GM18505 (cell line): ENCODE data around the gene CIB2.

Experiments used
- ATAC-seq: cut with Tn5 transposase; IDR thresholded peaks from one replicate; pipeline ENCODE4 v1.9.1; 2021; ENCODE audit not compliant: unreplicated experiment
- POLR2A ChIP-seq: IDR thresholded peaks from 4 replicates; pipeline ENCODE4 v1.6.1; 2011; ENCODE audit warnings: borderline replicate concordance; ENCODE audit not compliant: insufficient read depth, insufficient read length; ENCODE audit errors: extremely low read depth

Gene CIB2

GRCh38 chr15:78077871-78078210 is 53.4 kb downstream of the CIB2 start:
- TF ChIP-seq POLR2A, result no peak
- ATAC-seq, result peak; percentile 8

- ATAC-seq, result peak; percentile 77
- TF ChIP-seq POLR2A, result peak; percentile 45
These were observed 54.0 kb downstream of the CIB2 start, which contains the start of gene TBC1D2B for GRCh38 chr15:78077053-78077870. TSS of gene TBC1D2B (minus strand) at chr15:78077711. CDS start at chr15:78077652, 59 bp downstream.

- no peak for TF ChIP-seq POLR2A
- ATAC-seq, result no peak
These were observed 54.8 kb downstream of the CIB2 start for GRCh38 chr15:78076231-78077052.

GRCh38 chr15:78075490-78076230 is 55.6 kb downstream of the CIB2 start:
- no peak for ATAC-seq

GRCh38 chr15:78073046-78073787 is 58.0 kb downstream of the CIB2 start:
- ATAC-seq, result no peak
- no peak for TF ChIP-seq POLR2A

More at GRCh38 chr15:78075490-78076230, 55.6 kb downstream of the CIB2 start:
- no peak for TF ChIP-seq POLR2A

GRCh38 chr15:78072080-78072892 is 59.0 kb downstream of the CIB2 start:
- ATAC-seq, result no peak

GRCh38 chr15:78071383-78071782 is 59.9 kb downstream of the CIB2 start:
- ATAC-seq, result no peak
- no peak for TF ChIP-seq POLR2A

More at GRCh38 chr15:78072080-78072892, 59.0 kb downstream of the CIB2 start:
- no peak for TF ChIP-seq POLR2A

- no peak for TF ChIP-seq POLR2A
These were observed 61.1 kb downstream of the CIB2 start for GRCh38 chr15:78070049-78070700.

GRCh38 chr15:78069462-78070029 is 61.7 kb downstream of the CIB2 start:
- ATAC-seq, result no peak
- TF ChIP-seq POLR2A, result no peak

More at GRCh38 chr15:78070049-78070700, 61.1 kb downstream of the CIB2 start:
- no peak for ATAC-seq

- no peak for ATAC-seq
- no peak for TF ChIP-seq POLR2A
These were observed 62.2 kb downstream of the CIB2 start for GRCh38 chr15:78069052-78069414.
